HG03196 (cell line): ENCODE data around the gene PCDH9.
"Not testable (repeated sequence)": the region's sequence is repeated elsewhere in the genome, so short reads cannot be mapped to it uniquely, and the experiment has no call there.

ENCODE experiments used
- ATAC-seq: cut with Tn5 transposase; IDR thresholded peaks from one replicate; pipeline ENCODE4 v1.9.1; 2021; ENCODE audit not compliant: unreplicated experiment

PCDH9 gene

DNA sequence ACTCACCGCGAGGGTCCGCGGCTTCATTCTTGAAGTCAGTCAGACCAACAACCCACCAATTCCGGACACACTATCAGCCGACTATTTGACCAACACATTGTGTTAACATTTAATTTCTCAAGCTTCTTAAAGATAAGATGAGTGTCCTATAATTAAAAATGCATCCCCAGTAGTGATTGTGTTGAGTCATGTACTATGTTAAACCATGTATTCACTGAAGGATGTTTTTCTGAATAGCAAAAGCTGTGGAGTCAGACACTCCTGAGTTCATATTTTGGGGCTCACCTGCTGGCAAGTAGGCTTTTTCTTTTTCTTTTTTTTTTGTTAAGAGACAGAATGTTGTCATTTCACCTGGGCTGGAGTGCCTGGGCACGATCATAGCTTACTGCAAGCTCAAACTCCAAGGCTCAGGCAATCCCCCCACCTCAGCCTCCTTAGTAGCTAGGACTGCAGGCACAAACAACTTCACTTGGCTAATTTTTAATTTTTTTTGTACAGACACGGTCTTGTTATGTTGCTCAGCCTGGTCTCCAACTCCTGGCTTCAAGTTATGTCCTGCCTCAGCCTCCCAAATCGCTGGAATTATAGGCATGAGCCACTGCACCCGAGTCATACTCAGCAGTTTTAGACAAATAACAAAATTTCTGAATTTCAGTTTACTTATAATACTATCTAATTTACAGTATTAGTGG, 606.9 kb downstream of the PCDH9 start:
- no peak for ATAC-seq

DNA sequence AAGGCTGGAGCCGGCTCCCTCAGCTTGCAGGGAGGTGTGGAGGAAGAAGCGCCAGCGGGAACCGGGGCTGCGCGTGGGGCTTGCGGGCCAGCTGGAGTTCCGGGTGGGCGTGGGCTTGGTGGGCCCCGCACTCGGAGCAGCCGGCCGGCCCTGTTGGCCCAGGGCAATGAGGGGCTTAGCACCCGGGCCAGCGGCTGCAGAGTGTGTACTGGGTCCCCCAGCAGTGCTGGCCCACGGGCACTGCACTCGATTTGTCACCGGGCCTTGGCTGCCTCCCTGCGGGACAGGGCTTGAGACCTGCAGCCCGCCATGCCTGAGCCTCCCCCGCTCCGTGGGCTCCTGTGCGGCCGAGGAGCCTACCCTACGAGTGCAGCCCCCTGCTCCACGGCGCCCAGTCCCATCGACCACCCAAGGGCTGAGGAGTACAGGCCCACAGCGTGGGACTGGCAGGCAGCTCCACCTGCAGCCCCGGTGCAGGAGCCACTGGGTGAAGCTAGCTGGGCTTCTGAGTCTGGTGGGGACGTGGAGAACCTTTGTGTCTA, 608.2 kb downstream of the PCDH9 start:
- not testable (repeated sequence) for ATAC-seq

DNA sequence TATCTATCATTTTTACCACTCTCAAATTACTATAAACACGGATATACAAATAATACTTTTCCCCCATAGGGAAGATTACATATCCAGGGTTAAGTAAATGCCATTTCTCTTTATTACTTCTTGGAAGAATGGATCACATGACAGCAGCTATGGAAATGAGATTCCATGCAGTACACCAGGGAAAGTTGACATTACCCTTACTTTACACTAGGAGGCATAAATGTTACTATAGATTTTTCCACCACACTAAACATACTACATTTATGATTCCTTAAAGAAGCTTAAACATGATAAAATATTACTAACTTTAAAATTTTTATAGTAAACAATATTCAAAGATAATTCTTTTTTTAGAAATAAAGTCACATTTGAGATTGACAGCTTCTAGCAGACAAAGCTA, 611.4 kb downstream of the PCDH9 start:
- no peak for ATAC-seq

DNA sequence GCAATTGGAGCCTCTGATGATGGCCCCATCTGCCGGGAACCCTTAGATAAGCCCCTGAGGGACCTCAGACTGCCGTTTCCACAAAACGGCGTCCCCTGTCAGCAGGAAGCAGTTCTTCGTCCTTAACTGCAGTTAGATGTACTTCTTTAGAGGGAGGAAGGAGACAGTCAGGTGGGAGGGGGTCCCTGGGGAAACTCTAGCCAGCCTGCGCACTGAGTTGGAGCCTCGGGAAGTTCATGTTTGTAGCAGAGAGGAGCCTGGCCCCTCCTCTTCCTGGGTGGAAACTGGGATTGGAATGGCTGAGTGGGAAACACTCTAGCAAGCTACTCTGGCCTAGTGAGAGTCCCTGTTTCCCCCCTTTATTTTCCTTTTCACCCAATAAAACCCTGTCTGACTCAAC, 612.4 kb downstream of the PCDH9 start:
- ATAC-seq = no peak

DNA sequence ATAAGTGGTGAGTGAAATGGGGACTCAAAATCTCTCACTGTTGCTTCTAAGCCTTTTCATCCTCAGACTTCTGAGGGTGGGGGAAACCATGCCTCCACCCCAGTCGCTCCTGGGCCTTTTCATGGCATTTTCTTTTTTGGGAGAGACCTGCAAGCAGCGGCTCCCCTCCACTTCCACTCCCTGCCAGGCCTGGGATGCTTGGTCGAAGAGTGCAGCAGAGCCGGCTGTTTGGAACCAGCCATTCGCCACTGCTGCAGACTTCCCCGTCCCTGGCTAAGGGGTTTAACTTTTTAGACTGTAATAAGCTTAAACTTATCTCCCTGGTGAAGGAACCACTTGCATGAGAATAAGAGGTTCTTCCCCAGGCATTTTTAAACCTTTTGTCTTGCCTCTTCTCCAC, 617.2 kb downstream of the PCDH9 start:
- no peak for ATAC-seq

DNA sequence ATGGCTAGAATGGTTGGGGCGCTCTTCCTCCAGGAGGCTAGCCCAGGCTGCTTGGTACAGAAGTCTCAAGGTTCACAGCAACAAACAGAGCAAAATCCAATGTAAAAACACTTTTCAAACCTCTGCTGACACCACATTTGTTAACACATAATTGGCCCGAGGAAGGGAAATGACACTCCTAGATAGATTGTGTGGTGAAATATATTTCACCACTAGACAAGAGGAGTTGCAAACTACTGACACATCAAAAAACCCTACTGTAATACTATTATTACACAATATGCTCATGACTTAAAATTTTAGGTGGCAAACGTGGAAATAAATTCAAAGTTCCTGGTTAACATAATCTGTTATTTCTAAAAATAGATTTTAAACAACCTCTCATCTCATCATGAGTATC, 643.6 kb downstream of the PCDH9 start:
- no peak for ATAC-seq

DNA sequence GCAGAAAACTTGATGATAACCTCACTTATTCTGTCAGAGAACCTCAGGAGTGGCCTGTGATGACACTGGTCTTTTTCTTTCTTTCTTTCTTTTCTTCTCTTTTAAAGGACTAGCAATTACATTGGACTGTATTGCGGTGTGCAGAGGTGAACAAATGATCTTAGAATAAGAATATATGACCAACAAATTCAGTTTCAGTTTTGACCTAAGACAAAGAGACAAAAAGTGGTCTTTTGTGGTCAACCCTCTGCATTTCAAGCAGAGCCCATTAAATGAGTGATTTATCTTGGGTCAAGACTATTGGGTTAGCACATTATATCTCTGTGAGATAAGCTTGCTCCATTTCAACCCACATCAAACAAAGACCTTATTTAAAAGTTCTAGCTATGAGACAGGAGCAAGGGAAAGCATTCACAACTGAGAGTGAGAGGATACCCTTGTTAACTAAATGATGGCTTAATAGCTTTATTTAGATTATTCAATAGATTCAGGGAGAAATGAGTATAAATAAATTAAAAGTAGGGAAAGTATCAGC, 644.4 kb downstream of the PCDH9 start:
- no peak for ATAC-seq

DNA sequence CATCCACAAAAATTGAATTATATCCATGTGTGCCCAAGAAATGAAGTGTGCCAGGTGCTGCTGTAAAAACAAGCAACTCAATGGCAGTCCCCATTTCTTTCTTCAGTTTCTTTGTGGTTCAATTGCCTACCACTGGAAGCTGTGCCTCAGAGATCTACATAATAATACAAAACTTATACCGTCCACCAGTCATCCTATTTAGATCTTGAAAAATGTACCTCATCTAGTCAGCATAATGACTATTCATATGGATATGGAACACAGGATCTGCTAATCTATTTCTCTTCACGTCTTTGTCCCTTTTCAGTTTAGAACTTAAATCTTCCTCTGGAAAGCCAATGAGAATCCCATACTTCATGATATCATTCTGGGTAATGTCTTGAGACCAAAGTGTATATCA, 648.5 kb downstream of the PCDH9 start:
- ATAC-seq = no peak

DNA sequence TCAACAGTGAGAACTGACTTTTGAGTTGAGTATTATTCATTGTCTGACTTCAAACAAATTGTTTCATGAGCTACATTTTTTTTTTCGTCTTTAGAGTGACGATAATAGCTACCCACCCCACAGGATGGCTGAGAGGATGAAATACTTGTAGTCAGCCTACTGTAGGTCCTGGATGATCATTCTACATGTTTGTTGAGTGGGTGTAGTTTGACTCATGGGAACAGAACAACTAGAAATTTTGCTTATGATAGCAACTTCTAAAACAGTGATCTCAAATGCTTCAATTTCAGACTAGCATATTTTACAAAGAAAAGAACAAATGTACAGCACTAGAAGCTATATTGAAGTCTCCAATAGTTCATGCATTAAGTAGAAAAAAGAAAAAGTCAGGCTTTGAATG, 651.8 kb downstream of the PCDH9 start:
- ATAC-seq = no peak

DNA sequence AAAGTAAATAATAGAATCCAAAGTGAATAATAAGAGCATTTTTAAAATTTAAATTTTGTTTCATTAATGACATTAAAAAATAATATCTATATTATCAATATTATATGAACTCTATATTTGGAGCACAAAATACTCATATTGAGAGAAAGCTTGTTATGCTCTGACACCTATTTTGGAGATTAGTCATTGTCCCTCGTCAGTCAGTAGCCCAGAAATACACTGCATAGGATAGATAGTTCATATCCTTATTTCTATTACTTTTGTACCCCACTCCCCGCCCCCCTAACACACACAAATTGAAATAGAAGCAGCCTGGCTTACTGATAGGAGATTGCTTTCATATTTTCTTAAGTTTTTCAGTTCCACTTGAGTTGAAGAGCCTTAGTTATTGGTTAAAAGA, 652.8 kb downstream of the PCDH9 start:
- no peak for ATAC-seq

DNA sequence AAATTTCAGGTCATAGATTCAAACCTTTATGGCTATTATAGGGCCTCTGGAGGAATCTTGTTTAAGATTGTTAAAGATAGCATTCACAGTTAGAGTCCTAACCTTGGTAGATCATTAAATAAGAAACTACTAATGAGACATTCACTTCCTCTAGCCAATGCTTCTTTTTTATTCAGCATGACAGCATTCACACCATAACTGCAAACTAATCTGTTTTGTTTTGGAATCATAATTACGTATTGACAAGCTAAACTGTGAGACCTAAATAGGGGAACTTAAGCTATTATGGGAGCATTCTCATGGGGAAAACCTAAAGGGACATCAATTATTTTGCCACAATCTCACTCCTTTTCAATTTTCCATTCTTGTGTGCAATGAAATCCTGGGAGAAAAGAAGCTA, 653.8 kb downstream of the PCDH9 start:
- no peak for ATAC-seq

DNA sequence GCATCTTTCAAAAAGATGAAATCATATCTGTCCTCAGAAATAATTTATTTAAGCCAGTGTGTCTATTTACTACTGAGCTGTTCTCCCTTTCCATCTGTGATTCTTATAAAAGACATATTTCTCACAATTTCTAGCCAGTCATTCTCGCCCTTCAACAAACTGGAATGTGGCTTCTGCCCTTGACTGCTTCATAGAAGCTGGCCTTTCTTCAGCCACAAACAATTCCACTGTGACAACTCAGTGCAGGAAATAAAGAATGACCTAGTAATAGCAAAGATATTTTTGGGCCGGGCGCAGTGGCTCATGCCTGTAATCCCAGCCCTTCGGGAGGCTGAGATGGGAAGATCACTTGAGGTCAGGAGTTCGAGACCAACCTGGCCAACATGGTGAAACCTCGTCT, 655.5 kb downstream of the PCDH9 start:
- ATAC-seq = no peak

DNA sequence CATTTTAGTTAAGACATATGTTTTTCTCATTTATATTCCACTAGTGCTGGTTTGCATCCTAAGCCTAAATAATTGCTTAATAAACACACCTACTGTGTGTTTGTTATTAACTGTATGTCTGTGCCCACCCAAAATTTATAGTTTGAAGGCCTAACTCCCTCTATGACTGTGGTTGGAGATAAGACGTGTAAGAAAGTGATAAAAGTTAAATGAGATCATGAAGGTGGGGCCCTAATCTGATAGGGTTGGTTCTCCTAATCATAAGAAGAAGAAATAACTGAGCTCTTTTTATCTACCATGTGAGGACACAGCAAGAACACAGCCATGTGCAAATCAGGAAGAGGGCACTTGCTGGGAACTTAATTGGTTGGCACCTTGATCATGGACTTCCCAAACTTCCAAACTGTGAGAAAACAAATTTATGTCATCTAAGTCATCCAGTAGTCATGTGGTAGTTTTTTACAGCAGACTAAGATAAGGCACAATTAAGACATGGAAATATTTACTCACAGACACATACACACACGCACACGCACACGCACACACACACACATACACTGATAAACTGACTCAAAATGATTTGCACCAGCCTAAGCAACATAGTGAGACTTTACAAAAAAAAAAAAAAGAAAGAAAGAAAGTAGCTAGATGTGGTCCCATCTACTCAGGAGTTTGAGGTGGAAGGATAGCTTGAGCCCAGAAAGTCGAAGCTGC, 662.1 kb downstream of the PCDH9 start:
- ATAC-seq = no peak

DNA sequence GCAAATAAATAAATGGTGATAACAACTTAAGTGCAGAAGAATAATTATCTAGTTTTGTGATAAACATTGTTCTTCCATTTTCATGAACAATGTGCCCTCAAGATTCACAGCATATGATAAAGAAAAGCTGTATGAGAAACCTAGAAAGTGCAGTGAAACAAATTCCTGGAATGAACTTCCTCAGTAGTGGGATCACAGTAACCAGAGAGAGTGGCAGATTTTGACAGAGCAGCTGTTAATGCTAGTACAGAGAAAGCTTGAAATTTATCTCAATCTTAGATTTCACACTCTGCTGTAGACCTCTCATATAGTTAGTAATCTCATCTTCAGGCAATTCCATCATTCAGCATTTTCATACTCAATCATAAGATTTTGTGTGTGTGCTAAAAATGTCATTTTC, 664.9 kb downstream of the PCDH9 start:
- ATAC-seq = no peak

DNA sequence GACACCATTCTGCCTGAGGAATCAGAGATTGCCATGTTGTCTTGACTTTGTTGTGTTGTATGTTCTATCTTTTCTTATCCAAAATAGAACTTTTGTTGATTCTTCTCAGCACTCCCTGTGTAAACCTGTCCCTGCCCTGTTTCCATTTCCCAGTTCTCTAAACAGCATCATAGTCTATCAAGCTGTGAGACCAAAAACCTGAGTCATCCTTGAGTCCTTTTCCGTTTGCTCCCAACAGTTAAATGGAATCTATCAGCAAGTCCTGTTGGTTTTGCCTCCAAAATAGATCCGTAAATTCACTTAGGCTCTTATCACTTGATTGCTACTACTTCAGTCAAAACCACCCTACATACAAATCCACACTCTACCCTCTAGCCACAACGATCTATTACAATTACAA, 667.1 kb downstream of the PCDH9 start:
- ATAC-seq = no peak

DNA sequence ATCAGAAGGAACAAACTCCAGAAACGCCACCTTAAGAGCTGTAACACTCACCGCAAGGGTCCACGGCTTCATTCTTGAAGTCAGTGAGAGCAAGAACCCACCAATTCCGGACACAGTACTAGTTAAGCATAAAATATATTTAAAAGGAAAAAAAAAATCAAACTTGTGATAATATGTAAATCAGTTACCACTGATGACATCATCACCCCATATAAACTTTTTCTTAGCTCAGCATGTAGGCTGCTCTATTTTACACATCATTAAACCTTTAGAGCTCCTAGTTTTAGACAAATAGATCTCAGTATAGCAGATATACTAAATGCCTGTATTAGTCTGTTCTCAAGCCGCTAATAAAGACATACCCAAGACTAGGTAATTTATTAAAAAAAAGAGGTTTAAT, 668.1 kb downstream of the PCDH9 start:
- no peak for ATAC-seq

DNA sequence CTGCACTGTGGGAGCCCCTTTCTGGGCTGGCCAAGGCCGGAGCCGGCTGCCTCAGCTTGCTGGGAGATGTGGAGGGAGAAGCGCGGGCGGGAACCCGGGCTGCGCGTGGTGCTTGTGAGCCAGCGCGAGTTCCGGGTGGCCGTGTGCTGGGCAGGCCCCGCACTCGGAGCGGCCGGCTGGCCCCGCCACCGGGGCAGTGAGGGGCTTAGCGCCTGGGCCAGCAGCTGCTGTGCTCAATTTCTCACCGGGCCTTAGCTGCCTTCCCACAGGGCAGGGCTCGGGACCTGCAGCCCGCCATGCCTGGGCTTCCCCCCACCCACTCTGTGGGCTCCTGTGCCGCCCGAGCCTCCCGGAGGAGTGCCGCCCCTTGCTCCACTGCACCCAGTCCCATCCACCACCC, 669.1 kb downstream of the PCDH9 start:
- no peak for ATAC-seq

DNA sequence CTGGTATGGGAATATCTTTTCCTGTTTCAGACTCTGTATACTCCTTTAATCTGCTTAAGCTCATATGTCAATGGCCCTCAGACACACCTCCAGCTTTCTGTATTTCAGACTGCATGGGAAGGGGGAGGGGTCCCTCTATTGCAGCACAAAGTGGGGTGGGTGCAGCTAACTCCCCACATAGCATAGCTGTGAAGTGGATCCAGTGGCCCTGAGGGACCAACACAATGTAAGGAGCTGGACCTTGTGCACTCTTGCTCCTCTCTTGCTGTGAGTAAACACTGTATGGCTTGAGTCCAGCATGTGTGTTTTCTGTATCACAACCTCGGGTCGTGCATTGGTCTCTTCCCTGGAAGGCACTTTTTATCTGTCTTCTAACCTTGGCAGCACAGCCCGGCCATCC, 669.9 kb downstream of the PCDH9 start:
- no peak for ATAC-seq

DNA sequence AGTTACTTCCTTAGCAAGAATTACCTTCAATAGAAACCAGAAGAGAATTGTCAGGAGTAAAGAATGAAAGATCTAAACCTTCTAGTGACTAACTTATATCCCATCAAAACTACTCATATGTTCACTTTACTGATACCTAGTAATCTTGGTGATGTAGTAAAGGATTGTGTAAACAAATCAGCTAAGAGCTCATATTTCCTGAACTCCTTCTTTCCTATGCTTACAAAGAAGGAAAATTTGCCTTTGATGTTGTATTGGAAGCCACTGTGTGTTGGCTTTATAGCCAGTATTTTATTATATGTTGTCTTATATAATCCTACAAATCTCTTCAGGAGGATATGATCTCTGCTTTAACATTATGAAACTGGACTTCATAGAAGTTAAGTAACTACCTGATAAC, 671.0 kb downstream of the PCDH9 start:
- ATAC-seq = no peak

DNA sequence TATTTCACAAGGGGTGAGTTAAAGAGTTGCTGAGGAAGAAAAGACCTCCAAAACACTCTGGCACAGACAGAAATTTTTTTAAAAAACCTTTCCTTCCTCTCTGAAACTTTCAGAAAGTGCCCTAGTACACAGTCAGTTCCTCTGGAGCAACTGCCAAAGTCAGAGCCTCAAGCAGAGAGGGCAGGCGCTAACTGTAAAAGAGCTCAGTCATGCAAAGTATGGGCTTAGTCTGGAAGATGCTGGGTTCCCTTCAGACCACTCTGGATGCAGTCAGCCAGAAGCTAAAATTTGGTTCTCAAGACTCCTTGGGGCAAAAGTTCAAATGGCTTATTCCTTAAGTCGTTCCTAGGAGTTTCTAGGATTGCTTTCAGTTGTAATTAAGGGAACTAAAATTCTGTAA, 671.6 kb downstream of the PCDH9 start:
- ATAC-seq = no peak

DNA sequence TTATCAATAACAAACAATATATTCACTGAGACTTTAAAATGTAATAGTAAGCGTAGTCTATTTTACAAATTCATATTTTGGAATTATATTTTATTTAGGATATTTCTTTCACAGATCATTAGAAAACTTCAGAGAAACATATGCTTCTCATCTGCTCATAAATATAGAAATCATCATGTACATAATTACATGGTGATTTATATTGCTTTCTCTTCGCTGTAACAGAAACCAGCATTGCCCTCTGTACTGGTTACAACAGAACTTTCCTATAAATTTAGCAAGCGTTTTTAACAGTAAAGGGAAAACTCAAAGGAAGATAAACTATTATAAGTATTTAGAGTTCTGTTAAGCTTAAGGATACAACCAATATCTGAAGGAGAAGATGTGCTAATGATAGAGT, 672.8 kb downstream of the PCDH9 start:
- no peak for ATAC-seq

DNA sequence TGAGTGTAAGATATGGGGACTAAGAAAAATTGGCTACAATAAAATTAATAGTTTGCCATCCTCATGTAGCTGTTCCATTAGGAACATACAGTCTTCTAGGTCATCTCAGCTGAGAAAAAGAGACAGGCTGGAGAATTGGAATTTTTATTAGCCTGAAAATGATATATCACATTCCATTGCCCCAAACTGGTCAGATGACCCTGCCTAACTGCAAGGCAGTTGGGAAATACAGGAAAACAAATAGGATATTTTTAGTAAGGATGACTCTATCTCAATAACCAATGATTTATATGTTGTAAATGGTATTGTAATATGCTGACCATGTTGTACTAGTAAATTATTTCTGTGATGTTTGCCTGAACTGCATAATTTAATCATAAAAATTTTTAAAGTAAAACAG, 673.8 kb downstream of the PCDH9 start:
- ATAC-seq = no peak
